HG02884 (cell line): ENCODE data around the gene TRAF2.

Source experiments
- ATAC-seq: cut with Tn5 transposase; IDR thresholded peaks from one replicate; pipeline ENCODE4 v1.9.1; 2021; ENCODE audit warnings: mild to moderate bottlenecking, moderate library complexity; ENCODE audit not compliant: unreplicated experiment

TRAF2 gene

DNA sequence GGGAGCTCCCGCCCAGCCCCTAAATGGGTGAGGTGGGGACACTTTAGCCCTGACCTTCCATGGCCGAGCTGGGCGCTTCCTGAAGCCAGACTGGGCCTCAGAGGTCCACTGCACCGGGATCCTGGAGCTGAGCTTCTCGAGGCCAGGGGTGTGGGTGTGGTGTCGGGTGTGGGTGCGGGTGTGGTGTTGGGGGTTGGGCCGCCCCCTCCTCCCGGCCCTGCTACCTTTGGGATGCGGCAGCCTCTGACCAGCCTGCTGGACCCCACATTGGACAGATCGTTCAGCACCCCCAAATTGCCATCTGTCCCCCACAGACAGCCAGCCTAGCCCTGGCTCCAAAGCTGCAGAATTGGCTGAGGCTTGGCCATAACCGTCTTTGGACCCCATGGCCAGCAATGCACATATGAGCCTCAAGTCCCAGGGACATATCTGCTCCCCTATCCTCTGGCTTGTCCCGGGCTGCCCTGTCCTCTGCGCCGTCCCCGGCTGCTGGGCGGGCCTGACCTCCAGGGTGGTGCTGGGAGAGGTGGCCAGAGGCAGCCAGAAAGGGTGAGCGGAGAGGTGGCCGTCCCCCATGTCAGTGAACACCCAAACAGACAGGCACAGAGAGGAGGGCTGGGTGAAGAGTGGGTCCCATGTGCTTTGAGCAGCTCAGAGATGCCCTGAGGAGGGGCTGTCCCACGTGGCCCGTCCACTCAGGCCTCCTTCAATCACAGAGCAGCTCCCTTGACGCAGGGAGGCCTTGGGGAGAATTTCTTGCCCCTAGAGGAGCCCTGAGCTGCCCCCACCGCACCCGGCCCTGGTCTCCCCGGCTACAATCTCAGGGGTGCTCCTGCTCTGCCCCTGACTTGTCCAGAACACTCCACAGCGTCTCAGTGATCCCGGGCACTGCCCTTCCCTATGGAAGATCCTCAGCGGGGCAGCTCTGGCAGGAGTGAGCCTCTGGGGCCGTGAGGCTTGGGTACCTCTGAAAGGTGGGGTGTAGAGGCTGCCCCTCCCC, 87.6 kb downstream of the TRAF2 start:
- ATAC-seq: no peak

DNA sequence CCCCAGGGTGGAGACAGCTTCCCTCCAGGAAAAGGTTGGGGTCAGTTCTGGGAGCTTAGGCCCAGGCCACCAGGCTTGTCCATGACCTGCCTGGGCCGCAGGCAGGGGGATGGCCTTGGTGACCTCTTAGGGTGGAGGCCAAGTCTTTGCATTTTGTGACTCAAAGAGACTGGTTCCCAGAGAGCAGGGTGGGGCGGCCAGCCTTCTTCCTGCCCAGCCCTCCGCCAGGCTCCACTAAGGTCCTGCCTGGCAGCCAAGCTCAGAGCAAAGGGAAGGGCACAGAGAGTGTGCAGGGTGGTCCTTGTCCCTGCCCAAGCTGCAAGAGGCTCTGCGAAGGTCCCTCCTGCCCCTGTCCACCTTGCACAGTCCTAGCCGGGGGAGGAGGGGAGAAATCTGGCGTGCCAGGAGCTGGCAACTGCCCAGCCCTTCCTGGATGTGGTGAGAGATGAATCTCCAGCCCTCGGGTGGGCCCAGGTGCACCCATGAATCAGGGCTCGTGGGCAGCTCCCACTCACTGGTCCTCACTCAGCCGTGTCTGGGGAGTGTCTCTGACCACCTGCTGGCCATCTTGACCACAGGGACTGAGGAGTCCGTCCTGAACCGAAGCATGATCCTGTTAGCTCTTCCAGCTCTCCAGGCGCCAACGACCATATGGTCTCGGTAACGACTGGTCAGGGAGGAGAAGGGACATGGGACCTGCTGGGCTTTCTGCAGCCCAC, 88.7 kb downstream of the TRAF2 start:
- no peak for ATAC-seq

DNA sequence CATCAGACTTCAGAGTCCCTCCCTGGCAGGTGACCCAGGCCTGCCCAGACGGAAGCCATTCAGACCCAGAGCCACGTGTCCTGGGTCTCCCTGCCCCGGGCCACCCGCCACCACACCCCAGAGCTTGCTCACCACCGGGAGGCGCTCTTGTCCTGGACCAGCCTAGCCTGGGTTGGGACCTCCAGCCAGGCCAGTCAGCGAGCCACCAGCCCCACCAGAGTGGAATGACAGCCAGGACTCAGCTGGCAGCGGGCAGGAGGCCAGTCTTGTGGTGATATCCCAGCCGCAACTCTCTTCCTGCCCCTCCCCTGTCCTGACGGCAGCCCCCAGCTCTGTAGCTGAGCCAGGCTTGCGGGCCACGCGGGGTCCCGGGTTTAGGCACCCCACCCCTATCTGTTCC, 89.3 kb downstream of the TRAF2 start:
- ATAC-seq: no peak
